Measurements from ENCODE around the gene KIF23. TPM values are rescaled to one million over a fixed set of nuclear protein-coding genes. Genes with fewer than 3 reads are reported as not detected.

KIF23 gene
- total RNA-seq, 1 donor from 2014 or later: 67.3 TPM

DNA sequence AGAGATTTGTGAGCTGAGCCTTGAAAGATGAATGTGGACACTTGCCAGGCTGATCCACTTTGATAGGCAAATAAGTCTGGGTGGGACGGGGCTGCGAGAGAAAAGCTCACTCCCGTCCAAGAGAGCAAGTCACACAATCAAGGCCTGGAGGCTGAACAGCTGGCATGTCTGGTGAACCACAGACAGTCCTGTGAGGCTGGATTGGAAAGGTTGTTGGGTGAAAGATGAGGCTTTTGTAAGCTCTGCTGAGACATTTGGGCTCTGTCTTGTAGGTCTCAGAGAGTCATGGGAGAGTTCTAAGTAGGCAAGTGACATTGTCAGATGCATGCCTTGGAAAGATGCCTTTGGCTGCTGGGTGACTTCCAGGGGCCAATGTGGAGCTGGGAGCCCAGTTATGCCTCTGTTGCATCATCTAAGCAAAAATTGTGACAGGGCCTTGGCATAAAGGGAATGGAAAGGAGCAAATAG lies 76.9 kb downstream of the KIF23 start:
- Mint-ChIP-seq H3K27ac (ENCODE audit: unreplicated experiment) (no peak overlapping the region), H3K36me3 (ENCODE audit: low read depth) (no peaks in the 10 kb centered on the region), H3K4me1 (peaks cover 18% of the 10 kb centered on the region), H3K4me3 (no peak overlapping the region), H3K27me3 (ENCODE audit: low read depth) (no peaks in the 10 kb centered on the region), H3K9me3 (peaks cover 14% of the 10 kb centered on the region)
- TF ChIP-seq CTCF (conservative IDR thresholded peaks at IDR 0.05): no peak
- DNase-seq (ENCODE audit: low read depth, low spot score): no peak

GRCh38 chr15:69493406-69493805 lies 79.3 kb downstream of the KIF23 start:
- no peak for DNase-seq (ENCODE audit: low read depth, low spot score)
- TF ChIP-seq CTCF (conservative IDR thresholded peaks at IDR 0.05): no peak
- H3K27ac Mint-ChIP-seq (ENCODE audit: unreplicated experiment): no peak overlapping the region
- no peaks in the 10 kb centered on the region for H3K27me3 Mint-ChIP-seq (ENCODE audit: low read depth)
- no peak overlapping the region for H3K4me3 Mint-ChIP-seq
- H3K36me3 Mint-ChIP-seq (ENCODE audit: low read depth): no peaks in the 10 kb centered on the region
- H3K4me1 Mint-ChIP-seq: peaks cover 11% of the 10 kb centered on the region
- peaks cover 8% of the 10 kb centered on the region for H3K9me3 Mint-ChIP-seq

DNA sequence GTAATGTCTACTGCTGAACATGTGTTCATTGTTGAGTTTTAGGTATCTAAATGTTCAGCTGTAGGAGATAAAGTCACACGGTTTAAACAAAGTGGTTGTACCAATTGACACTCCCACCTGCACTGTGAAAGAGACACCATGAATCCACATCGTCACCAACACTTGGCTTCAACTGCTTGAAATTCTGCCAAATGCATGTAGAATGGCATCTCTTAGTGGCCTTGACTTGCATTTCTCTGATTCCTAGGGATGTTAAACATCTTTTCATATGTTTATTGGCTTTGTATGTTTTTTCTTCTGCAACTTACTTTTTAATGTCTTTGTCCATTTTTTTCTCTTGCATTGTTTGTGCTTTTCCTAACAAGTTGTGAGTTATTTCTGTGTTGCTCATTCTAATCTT lies 81.9 kb downstream of the KIF23 start:
- DNase-seq (ENCODE audit: low read depth, low spot score): no peak
- no peak for TF ChIP-seq CTCF (conservative IDR thresholded peaks at IDR 0.05)
- no peak overlapping the region for H3K27ac Mint-ChIP-seq (ENCODE audit: unreplicated experiment)
- H3K4me3 Mint-ChIP-seq: no peak overlapping the region
- H3K4me1 Mint-ChIP-seq: peaks cover 18% of the 10 kb centered on the region
- H3K9me3 Mint-ChIP-seq: peaks cover 7% of the 10 kb centered on the region
- H3K27me3 Mint-ChIP-seq (ENCODE audit: low read depth): no peaks in the 10 kb centered on the region
- no peaks in the 10 kb centered on the region for H3K36me3 Mint-ChIP-seq (ENCODE audit: low read depth)

DNA sequence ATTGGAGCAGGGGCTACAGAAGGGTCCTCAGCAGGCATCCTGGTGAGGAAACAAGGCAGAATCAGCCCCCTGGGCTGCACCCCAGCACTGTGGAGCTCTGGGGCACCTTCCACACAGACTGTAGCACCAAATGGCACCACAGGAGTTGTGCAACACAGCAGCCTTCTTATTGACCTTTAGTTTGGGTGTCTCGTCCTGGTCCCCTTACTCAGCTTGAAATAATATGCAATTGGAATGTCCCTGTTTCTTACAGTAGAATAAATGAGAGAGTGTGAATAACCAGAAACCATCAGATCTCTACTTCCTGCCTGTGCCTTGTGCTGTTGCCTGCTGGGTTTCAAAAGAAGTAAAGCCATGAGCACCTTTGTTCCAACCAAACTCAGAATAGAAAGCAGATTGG lies 82.9 kb downstream of the KIF23 start:
- no peak overlapping the region for H3K4me3 Mint-ChIP-seq
- H3K4me1 Mint-ChIP-seq: peaks cover 18% of the 10 kb centered on the region
- H3K27ac Mint-ChIP-seq (ENCODE audit: unreplicated experiment): no peak overlapping the region
- no peaks in the 10 kb centered on the region for H3K27me3 Mint-ChIP-seq (ENCODE audit: low read depth)
- no peaks in the 10 kb centered on the region for H3K36me3 Mint-ChIP-seq (ENCODE audit: low read depth)
- no peak for TF ChIP-seq CTCF (conservative IDR thresholded peaks at IDR 0.05)
- H3K9me3 Mint-ChIP-seq: no peaks in the 10 kb centered on the region
- no peak for DNase-seq (ENCODE audit: low read depth, low spot score)

DNA sequence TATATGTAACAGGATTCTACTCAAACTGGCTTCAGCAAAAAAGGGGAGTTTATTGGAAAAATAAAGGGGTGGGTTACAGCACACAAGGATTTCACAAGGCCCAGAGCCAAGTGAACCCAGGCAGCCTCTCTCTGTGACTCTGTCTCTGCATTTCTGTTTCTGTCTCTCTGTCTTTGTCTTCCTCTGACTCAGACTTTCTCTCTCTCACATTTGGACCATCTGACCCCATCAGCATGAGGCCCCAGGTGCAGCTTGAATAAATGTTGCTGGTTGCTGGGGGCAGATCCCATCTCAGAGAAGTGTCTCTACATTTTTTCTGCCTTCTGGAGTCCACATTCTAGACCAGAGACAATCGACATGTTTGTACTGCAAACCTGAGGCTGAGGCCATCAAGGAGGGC lies 83.5 kb downstream of the KIF23 start:
- TF ChIP-seq CTCF (conservative IDR thresholded peaks at IDR 0.05): no peak
- Mint-ChIP-seq H3K27ac (ENCODE audit: unreplicated experiment) (no peak overlapping the region), H3K36me3 (ENCODE audit: low read depth) (no peaks in the 10 kb centered on the region), H3K4me3 (no peak overlapping the region), H3K4me1 (peaks cover 18% of the 10 kb centered on the region), H3K27me3 (ENCODE audit: low read depth) (no peaks in the 10 kb centered on the region), H3K9me3 (no peaks in the 10 kb centered on the region)
- no peak for DNase-seq (ENCODE audit: low read depth, low spot score)

Other genes starting within 250 kb of the KIF23 start
- gene PAQR5, start 115.4 kb upstream of the KIF23 start, total RNA-seq: 0.16 and 0.21 TPM in 2 replicates
- 1,595 and 1,772 TPM in 2 replicates for gene RPLP1, start 38.5 kb downstream of the KIF23 start, total RNA-seq

All from neural crest cell (in vitro differentiated cells).